HuH-7.5 (cell line): ENCODE data around the gene NREP.

Experiments
- DNase-seq: peaks from one replicate; pipeline ENCODE4 v3.0.0; 2011; ENCODE audit warnings: low spot score

NREP gene

DNA sequence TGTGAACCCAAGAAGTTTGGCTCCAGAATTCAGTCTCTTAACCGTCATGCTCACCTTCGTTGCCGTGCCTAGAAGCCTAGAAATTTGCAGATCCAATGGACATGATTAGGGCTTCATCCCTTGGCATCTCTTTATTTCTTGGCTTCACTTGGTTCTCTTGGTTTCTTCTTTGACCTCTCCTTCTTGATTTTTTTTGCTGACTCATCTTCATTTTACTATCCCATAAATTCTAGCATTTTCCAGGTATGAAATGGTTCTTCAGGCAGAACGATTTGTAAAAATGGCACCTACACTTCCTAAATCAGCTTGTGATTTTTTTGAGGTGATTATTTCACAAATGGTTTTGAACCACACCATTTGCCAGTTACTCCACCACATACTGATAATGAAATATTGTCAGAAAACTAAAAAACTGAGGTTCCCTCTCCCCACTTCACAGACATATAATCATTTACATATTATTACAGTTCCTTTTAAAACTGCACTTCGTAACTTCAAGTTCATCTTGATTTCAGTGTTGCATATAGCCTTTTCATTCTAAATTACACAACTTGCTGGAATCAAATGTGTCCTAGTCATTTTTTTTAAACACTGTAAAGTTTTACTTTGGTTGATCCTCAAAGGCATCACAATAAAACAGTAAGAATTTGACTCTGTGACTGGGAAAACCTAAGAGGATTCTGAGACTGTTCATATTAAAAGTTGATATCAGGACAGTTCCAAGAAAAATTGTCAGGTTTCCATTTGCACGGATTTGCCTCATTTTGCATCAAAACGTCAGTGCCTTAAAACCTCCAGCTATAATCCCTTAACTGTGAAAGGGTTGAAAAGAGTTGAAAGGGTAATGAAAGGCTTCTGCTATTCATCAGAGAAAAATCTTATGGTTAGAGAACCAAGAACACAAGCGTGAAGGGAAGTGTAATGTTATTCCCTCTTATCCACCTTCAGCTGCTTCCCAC lies 8.9 kb upstream of the NREP start:
- DNase-seq, result no peak

- DNase-seq, result no peak
Observed at GRCh38 chr5:111764019-111764418, 7.0 kb upstream of the NREP start.

DNA sequence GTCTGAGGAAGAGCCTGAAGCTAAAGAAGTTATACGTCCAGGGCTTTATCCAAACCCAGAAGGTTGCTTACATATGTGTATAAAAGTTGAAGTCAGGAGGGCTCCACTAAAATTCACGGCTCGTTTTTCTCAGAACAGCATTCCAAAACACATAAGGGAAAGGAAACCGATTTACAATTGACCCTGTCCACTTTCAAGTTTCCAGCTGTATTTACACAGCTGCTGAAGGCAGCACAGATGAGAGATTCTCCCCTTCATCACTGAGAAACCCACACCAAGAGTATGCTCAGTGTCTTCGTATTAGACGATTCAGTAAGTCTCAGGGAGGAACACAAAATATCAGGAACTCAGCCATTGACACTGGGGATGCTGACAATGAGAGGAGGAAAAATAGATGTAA lies 5.9 kb upstream of the NREP start:
- DNase-seq, result no peak

DNA sequence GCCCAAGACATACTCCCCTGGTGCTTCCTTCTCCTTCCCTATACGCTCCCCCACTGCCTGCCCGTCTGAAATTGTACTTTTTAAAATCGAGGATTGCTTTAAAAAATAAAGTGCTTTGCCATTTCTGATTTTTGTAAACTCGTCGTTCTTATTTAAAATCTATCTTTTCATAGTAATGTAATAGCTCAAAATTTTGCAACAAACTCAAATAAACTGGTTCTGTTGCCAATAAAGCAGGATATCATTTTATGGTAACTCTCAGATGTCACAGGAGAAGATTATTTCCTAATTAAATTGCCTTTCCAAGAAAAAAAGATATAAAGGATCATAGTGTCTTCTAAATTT lies 1.3 kb upstream of the NREP start:
- no peak for DNase-seq

DNA sequence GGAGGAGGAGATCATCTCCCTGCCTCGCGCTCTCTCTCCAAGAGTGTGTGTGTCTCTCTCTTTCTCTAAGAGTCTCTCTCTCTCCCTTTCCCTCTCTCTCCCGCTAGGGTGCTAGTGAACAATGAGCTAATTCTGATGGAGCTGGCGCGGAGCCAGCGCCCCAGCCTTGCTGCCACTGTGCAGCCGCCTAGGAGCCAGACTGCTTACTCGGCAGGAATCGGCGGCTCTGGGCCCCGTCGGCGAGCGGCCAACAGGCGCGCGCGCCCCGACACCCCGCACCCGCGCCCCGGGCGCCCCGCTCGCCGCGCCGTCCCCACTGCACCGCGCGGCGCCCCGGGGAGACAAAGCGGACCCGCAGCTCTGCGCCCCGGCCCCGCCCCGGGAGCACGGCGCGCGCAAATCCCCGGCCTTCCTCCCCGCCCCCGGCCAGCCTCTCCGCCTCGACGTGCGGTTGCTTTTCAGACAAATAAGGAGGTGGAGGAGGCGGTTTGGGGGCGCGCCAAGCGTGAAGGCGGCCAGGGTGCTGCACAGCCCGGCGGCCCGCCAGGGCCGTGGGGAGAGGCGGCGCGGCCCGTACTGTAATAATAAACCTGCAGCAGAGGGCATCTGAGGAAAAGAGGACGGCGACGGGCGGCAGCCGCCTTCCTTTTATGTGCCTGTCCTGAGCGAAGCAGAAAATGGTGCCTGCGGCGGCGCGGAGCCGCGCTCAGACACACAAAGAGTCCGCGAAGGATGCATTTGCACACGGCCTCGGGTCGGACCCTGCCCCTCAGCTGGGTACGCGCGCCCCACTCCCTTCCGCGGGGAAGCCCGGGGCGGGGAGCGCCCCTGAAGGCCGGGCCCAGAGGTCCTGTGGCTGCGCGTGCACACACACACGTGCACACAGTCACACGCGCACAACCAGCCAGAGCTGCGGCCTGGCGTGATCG lies 625 bp upstream of the NREP start:
- peak; percentile 59 for DNase-seq

DNA sequence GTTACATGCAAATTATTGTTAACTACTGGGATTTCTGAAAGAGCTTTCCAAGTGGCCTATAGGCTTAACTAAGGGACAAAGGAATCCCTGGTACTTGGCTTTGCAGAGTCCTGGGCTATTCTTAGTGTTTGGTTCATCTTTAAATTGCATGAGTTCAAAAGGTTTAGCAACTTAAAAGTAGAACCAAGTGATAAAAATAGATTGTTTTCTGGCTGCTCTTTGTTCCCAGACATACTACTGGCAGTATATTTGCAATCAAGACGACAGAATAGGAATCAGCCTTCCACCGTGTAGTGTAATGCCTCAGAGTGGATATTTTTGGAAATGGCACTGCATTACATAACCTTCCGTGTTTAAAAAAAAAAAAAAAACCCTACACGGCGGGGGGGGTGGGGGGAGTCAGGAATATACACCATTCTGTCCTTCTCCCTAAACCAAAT lies 1.0 kb downstream of the NREP start:
- no peak for DNase-seq

GRCh38 chr5:111755345-111755941 lies 1.6 kb downstream of the NREP start:
- DNase-seq, result no peak

- no peak for DNase-seq
Observed at GRCh38 chr5:111753884-111754589, 3.0 kb downstream of the NREP start.

GRCh38 chr5:111752426-111752965 lies 4.5 kb downstream of the NREP start:
- no peak for DNase-seq

GRCh38 chr5:111749303-111750026 lies 7.5 kb downstream of the NREP start:
- DNase-seq, result no peak

GRCh38 chr5:111748304-111748763 lies 8.7 kb downstream of the NREP start:
- DNase-seq, result no peak

DNA sequence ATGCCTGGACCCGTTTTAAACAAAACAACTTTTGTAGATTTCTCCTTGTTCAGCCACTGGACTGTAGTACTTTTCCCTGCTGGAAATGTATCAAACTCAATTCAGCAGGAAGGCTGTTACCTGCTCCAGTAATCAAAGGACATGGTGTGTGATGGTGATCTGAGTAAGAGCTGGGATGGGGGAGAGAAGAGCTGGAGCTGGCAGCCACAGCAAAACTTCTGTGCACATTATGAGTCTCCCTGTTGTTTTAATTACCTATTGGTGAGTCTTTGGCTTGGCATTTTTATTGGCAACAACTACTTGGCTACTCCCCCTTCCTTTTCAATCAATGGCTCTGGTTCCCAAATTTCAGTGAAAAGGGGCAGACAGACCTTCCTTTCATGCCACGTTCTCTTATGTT lies 9.7 kb downstream of the NREP start:
- no peak for DNase-seq

DNA sequence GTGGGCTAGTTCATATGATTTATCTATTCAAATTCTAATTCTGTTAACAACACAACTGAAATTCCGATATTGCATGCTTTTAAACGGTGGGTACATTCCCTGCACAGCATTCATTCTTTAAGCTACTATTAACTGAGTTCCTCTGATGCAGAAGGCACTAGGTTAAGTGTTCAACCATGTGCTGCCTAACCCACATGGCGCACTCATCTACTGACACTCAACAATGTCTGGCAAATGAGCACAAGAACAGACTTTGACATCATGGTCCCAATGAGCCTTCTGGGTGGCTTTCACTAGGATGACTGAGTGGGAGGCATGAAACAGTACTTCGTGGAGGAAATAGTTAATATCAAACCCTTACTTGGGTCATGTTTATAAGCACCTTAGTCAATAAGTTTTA lies 10.2 kb downstream of the NREP start:
- DNase-seq, result no peak

GRCh38 chr5:111745075-111745739 lies 11.8 kb downstream of the NREP start:
- no peak for DNase-seq

GRCh38 chr5:111744455-111744854 lies 12.5 kb downstream of the NREP start:
- DNase-seq, result no peak

DNA sequence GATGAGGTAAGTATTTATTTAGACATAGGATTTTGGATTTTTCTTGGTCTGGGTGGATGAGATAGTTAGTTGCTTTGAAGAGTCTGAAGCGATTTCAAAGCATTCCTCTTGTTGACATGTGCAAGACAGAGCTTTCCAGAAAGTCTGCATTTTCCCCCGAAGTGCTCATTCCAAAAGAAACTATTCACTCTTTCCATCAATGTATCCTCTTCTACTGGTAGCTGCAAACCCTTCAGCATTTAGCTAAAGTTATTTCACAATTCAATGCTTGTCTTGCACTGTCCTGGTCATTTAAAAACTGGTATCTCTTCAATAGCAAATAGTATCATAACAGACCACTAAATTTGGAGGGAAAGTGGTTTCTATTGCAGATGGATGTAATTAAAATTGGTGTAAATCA lies 13.0 kb downstream of the NREP start:
- no peak for DNase-seq

DNA sequence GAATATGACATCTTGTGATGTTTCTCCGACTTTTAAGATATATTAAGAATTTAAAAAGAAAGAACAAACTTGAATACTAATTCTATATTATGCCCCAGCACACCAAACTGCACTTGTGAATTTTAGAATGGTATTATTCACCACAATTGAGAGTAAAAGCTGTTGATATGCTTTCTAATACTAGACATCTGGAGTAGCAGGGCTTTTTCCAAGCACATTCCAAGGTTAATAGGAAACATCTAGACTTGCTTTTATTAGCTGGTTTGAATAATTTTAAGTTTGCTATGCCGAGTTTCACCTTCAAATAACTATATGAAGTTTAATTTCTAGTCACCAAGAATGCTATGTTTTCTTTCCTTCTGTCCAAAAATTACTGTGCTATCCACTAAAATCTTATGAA lies 13.5 kb downstream of the NREP start:
- DNase-seq, result no peak

DNA sequence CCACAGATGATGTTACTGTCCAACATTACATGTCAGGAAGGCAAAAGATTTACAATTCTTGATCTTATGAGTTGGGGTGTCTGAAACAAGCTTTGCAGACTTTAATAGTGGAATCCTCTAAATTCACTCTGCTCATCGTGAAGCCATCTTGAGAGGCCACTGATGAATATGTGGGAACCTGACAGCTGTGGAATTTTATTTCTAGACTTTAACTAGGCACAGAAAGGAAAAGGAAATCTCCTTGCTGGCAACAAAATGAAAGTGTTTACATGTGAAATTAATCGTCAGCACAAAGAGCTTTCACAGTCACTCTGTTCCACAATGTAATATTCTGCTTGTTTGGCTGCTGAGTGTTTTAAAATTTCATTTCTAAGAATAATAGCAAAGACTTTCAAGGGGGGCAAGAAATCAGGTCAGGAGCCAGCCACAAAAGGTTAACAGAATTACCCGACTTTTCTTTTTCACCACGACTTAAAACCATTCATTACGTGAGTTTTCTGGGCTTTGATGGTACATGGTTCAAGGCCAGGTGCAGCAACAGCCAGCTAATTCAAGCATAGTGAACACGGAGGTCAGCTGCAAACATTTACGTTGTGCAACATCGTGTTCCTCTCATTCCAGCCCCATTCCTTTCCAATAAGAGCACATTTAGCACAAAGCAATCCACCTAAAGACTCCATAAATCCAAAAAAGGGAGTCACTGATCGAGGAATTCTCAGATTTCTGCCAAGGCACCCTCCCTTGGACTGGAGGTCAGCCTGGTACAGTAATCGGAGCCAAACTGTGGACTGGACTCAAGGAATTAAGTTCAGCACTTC lies 14.6 kb downstream of the NREP start:
- DNase-seq, result no peak

DNA sequence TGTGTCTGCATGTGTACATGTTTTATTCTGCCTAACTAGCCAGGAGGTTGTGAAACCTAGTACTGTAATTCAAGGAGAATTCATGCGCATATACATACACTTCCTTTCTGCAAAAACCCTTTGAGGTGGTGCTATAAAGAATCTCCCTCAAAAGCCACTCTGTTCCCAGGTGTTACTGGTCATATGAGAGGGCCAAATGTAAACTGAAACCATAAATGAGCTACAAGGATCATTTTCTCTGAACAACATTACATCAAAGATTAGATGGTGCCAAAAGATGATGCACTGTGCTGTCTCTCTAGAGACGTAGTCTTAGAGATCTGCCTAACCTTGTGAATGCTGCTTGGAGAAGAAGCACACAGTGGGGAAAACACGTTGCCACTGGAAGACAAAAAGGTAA lies 15.7 kb downstream of the NREP start:
- no peak for DNase-seq
